Measurements from ENCODE around the gene RAB5B.

GRCh38 chr12:55985341-55985740 is 11.5 kb downstream of the RAB5B start:
- TF ChIP-seq EZH2 (IDR thresholded peaks at IDR 0.05; ENCODE audit: insufficient read depth, poor library complexity, severe bottlenecking), result no peak
- no peak for TF ChIP-seq EZH2phosphoT487 (IDR thresholded peaks at IDR 0.05; ENCODE audit: insufficient read depth, low read depth)

Measured in GM23248 (cell line).